Measurements from ENCODE around the gene B3GAT1.

- no peak for TF ChIP-seq CTCF (IDR thresholded peaks at IDR 0.05)
- TF ChIP-seq POLR2A (IDR thresholded peaks at IDR 0.05) = no peak
These were observed 11.1 kb upstream of the B3GAT1 start for GRCh38 chr11:134423106-134423505.

Measured in adrenal gland (tissue), 5 donors.